HUES6 (cell line): Measurements from ENCODE around the gene HMGB1.
"Not testable (repeated sequence)": the region's sequence is repeated elsewhere in the genome, so short reads cannot be mapped to it uniquely, and the experiment has no call there.

Experiments used
- H3K27ac ChIP-seq: 2 replicates; pipeline ENCODE4 v1.7.0; 2013; ENCODE audit warnings: low read depth, mild to moderate bottlenecking, low read length, inconsistent platforms
- H3K27me3 ChIP-seq: 2 replicates; pipeline ENCODE4 v1.6.1; 2013; ENCODE audit warnings: low read length; ENCODE audit not compliant: control insufficient read depth, insufficient read depth
- H3K36me3 ChIP-seq: 2 replicates; pipeline ENCODE4 v1.6.1; 2013; ENCODE audit warnings: low read length; ENCODE audit not compliant: control insufficient read depth, insufficient read depth
- H3K4me1 ChIP-seq: 2 replicates; pipeline ENCODE4 v1.6.1; 2013; ENCODE audit warnings: low read length; ENCODE audit not compliant: control insufficient read depth, insufficient read depth
- H3K4me3 ChIP-seq: 2 replicates; pipeline ENCODE4 v1.5.1; 2013; ENCODE audit warnings: low read depth, low read length
- H3K9ac ChIP-seq: one replicate; pipeline ENCODE4 v1.6.1; 2013; ENCODE audit warnings: mild to moderate bottlenecking, low read length
- H3K9me3 ChIP-seq: 2 replicates; pipeline ENCODE4 v1.6.1; 2013; ENCODE audit warnings: low read depth, low read length; ENCODE audit not compliant: control insufficient read depth, insufficient read depth

Gene HMGB1

GRCh38 chr13:30465343-30465592 lies 468 bp downstream of the HMGB1 start:
- Histone ChIP-seq H3K27ac (peak overlapping the region; percentile 99), H3K36me3 (peaks cover 29% of the 10 kb centered on the region), H3K9ac (peak overlapping the region; percentile 97), H3K27me3 (no peaks in the 10 kb centered on the region), H3K4me3 (peak overlapping the region; percentile 80), H3K9me3 (no peaks in the 10 kb centered on the region), H3K4me1 (peaks cover 5% of the 10 kb centered on the region; the same call in 1 of the 2 replicates)

GRCh38 chr13:30464496-30465342 lies 1.0 kb downstream of the HMGB1 start:
- Histone ChIP-seq H3K27ac (peak overlapping the region; percentile 98), H3K27me3 (no peaks in the 10 kb centered on the region), H3K9ac (peak overlapping the region; percentile 99), H3K4me1 (peaks cover 5% of the 10 kb centered on the region; the same call in 1 of the 2 replicates), H3K4me3 (peak overlapping the region; percentile 83), H3K9me3 (no peaks in the 10 kb centered on the region), H3K36me3 (peaks cover 32% of the 10 kb centered on the region)

- H3K4me3 ChIP-seq, result peak overlapping the region; percentile 83
- peak overlapping the region; percentile 98 for H3K27ac ChIP-seq
- peaks cover 5% of the 10 kb centered on the region; the same call in 1 of the 2 replicates for H3K4me1 ChIP-seq
- H3K9ac ChIP-seq, result peak overlapping the region; percentile 99
- H3K36me3 ChIP-seq, result peaks cover 39% of the 10 kb centered on the region
- no peaks in the 10 kb centered on the region for H3K9me3 ChIP-seq
- H3K27me3 ChIP-seq, result no peaks in the 10 kb centered on the region
Observed at GRCh38 chr13:30463787-30464495, 1.8 kb downstream of the HMGB1 start.

GRCh38 chr13:30461279-30462066 lies 4.3 kb downstream of the HMGB1 start:
- H3K4me3 ChIP-seq, H3K27ac ChIP-seq, H3K9ac ChIP-seq, H3K4me1 ChIP-seq, H3K9me3 ChIP-seq, H3K27me3 ChIP-seq: not testable (repeated sequence)
- peaks cover 48% of the 10 kb centered on the region for H3K36me3 ChIP-seq

GRCh38 chr13:30457306-30457891 lies 8.3 kb downstream of the HMGB1 start:
- H3K36me3 ChIP-seq, result peaks cover 31% of the 10 kb centered on the region
- H3K4me1 ChIP-seq, result no peaks in the 10 kb centered on the region
- H3K4me3 ChIP-seq, result no peak overlapping the region
- no peak overlapping the region for H3K27ac ChIP-seq
- no peaks in the 10 kb centered on the region for H3K27me3 ChIP-seq
- H3K9ac ChIP-seq, result no peak overlapping the region
- H3K9me3 ChIP-seq, result no peaks in the 10 kb centered on the region

GRCh38 chr13:30456290-30456689 lies 9.4 kb downstream of the HMGB1 start:
- Histone ChIP-seq H3K4me1 (no peaks in the 10 kb centered on the region), H3K9me3 (no peaks in the 10 kb centered on the region), H3K9ac (no peak overlapping the region), H3K27me3 (no peaks in the 10 kb centered on the region), H3K4me3 (no peak overlapping the region), H3K27ac (no peak overlapping the region), H3K36me3 (peaks cover 20% of the 10 kb centered on the region)

- no peak overlapping the region for H3K27ac ChIP-seq
- H3K9me3 ChIP-seq, result no peaks in the 10 kb centered on the region
- H3K4me3 ChIP-seq, result no peak overlapping the region
- no peaks in the 10 kb centered on the region for H3K27me3 ChIP-seq
- H3K36me3 ChIP-seq, result peaks cover 19% of the 10 kb centered on the region
- H3K9ac ChIP-seq, result no peak overlapping the region
- H3K4me1 ChIP-seq, result no peaks in the 10 kb centered on the region
Observed at GRCh38 chr13:30454991-30455390, 10.7 kb downstream of the HMGB1 start.

GRCh38 chr13:30453727-30454126 lies 12.0 kb downstream of the HMGB1 start:
- H3K4me3 ChIP-seq, result no peak overlapping the region

GRCh38 chr13:30451476-30451875 lies 14.3 kb downstream of the HMGB1 start:
- not testable (repeated sequence) for H3K4me1 ChIP-seq, H3K27ac ChIP-seq, H3K27me3 ChIP-seq, H3K9ac ChIP-seq, H3K9me3 ChIP-seq, H3K36me3 ChIP-seq, H3K4me3 ChIP-seq

More at GRCh38 chr13:30453727-30454126, 12.0 kb downstream of the HMGB1 start:
- H3K27me3 ChIP-seq, result no peaks in the 10 kb centered on the region
- H3K27ac ChIP-seq, result no peak overlapping the region
- no peaks in the 10 kb centered on the region for H3K9me3 ChIP-seq
- H3K4me1 ChIP-seq, result no peaks in the 10 kb centered on the region
- H3K36me3 ChIP-seq, result peaks cover 6% of the 10 kb centered on the region
- H3K9ac ChIP-seq, result no peak overlapping the region

- Histone ChIP-seq H3K27me3 (no peaks in the 10 kb centered on the region), H3K9ac (no peak overlapping the region), H3K27ac (no peak overlapping the region), H3K4me1 (peaks cover 12% of the 10 kb centered on the region), H3K9me3 (no peaks in the 10 kb centered on the region), H3K36me3 (no peaks in the 10 kb centered on the region), H3K4me3 (no peak overlapping the region)
Observed at GRCh38 chr13:30450066-30450465, 15.7 kb downstream of the HMGB1 start.
